NCI-H82 treated with DMSO at 0.1 percent for 48 hours (cell line): ENCODE results near the gene ULK4.

Experiments used
- DNase-seq: peaks from one replicate; lab custom pipeline; 2025; ENCODE audit not compliant: unreplicated experiment; lab: John Stamatoyannopoulos, UW

The ULK4 gene

DNA sequence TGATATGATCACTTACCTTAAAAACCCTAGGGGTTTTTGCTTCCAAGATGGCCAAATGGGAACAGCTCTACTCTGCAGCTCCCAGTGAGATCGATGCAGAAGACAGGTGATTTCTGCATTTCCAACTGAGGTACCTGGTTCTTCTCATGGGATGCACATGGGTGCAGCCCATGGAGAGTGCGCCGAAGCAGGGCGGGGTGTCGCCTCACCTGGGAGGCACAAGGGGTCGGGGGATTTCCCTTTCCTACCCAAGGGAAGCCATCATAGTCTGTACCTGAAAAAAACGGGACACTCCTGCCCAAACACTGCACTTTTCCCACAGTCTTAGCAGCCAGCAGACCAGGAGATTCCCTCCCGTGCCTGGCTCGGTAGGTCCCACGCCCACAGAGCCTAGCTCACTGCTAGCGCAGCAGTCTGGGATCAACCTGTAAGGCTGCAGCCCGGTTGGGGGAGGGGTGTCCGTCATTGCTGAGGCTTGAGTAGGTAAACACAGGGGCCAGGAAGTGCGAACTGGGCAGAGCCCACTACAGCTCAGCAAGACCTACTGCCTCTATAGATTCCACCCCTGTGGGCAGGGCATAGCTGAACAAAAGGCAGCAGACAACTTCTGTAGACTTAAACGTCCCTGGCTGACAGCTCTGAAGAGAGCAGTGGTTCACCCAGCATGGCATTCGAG, 684.0 kb downstream of the ULK4 start:
- DNase-seq, result no peak

DNA sequence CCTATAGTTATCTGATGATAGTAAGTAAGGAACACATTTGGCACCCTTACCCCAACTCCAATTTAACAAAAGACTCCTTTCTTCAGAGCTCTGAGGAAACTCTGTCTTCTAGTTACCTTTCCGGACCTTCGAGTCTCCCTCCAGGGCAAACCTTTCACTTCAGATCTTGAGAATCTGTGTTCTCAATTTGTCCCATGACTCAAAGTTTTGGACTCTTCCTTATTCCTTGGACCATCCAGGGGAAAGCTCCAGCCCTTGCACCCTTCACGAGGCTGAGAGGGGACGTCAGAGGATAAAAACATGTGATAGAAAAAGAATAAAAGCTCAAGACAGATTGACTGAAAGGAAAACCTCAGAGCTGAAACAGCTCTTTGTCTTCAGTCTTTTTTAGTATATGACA, 685.7 kb downstream of the ULK4 start:
- no peak for DNase-seq

DNA sequence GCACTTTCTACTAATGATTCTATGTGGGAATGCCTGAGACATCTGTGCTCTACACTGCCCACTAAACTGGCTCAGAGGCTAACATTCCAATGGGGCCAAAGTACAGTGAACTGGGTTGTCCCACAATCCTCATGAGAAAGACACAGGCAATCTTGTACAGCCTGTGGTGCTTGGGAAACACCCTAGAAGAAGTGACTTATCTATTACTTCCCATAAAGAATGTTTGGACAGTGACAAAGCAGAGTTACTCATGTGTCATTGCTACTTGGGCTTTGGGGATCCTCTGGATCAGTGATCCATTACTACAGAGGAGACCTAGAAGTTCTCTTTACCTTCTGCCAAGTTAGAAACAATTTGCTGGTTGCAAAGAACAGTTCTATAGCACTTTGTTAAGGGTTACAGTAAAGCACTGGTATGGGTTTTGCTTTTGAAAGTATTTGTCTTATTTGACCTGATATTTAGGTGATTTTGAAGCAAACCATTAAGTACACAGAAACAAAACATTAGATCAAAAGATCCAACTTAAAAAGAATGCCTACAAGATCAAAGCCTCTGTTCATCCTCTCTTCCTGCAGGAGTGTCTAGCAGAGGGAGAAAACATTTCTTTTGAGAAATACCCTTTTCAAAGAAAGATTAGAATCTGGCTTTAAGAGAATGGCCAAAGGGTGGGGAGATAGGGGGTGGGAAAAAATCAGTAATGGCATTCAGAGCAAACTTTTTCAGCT, 686.8 kb downstream of the ULK4 start:
- no peak for DNase-seq

DNA sequence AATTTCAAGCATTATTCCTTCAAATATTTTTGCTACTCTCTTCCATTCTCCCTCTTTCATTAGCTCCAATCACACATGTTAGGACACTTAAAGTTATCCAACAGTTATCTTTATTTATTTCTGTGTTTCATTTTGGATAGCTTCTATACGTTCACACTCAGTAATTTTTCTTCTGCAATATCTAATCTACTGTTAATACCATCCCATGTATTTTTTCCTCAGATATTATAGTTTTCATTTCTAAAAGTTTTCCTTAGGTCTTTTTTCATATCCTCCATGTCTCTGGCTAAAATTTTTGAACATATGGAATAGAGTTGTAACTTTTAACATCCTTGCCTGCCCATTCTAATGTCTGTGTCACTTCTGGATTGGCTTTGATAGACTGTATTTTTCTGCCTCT, 689.2 kb downstream of the ULK4 start:
- DNase-seq, result no peak

DNA sequence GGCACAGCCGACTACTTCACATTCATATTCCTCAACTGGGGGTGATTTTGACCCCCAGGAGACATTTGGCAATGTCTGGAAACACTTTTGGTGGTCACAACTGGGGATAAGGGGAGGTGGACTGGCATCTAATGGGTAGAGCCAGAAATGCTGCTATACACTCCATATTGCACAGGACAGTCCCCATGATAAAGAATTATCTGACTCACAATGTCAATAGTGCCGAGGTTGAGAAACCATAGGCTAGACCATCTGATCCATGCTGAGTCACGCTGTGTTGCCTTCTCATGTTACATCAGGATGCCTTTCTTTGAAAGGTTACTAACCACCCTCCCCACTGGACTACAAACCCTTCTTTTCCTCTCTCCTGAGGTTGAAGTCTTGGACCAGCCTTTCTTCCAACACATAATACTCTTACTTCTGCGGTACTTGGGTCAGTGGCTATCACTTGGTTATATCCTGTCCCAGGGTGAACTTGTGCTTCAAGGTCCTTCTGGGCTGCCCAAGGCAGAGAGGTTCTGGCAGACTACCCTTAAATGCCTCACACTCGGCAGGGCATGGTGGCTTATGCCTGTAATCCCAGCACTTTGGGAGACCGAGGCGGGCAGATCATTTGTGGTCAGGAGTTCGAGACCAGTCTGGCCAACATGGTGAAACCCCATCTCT, 693.8 kb downstream of the ULK4 start:
- no peak for DNase-seq

DNA sequence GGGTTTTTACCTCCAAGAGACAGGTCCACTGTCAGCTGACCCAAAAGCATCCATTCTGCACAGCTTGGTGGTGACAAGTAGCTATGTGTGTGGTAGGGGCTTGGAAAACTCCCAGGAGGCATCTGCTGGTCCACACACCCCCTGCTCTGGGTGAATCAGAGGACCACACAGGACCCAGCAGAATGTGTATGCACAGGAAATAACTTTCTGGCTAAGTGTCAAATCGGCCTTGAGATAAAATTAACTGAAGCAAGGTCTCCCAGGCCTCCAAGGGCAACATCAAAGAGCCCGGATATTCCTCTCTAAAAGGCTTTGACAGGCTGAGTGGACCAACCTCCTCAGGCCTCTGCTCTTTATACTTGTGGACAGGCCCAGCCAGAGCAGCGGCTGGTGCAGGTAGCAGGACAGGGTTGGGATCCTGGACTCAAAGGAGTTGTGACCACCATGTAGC, 696.1 kb downstream of the ULK4 start:
- no peak for DNase-seq

DNA sequence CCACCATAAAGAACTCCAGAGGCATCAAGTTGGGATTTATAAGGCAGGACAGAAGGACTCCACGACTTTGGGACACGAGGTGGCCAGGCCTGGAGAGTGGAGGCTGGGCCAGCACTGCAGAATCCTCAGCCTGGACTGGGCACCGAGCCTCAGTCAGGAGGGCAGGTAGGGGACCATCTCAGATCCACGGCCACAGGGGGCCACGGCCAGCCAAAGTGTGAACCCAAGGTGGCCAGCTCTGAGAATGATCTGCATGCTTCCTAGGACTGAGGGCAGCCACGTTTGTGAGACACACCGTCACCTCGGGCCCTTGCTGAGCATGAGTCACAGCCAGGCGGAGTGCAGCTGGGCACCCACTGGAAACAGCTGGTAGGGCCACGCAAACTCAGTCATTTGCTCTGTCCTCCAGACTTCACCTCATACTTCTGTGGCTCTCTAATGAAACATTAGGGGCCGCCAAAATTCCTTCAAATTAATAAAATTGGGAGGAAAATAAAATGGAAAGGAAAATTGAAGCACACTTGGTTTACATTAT, 696.8 kb downstream of the ULK4 start:
- no peak for DNase-seq

DNA sequence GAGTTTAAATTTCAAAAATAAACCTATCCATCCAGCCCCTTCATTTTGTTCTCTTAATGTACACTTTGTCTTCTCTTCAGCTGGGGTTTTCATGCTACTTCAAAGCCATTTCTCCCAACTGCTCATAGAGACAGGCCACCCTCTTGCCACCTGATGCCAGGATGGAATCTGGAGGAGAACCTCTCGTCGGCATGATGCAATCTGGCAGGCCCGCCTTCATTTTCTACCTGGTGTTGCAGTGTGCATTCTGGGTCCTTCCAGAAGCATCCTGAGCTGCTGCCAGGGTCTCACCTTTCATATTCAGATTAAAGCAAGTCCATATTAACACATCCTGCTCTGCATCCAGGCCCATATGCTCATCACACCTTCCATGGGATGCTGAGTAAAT, 701.8 kb downstream of the ULK4 start:
- DNase-seq, result no peak

DNA sequence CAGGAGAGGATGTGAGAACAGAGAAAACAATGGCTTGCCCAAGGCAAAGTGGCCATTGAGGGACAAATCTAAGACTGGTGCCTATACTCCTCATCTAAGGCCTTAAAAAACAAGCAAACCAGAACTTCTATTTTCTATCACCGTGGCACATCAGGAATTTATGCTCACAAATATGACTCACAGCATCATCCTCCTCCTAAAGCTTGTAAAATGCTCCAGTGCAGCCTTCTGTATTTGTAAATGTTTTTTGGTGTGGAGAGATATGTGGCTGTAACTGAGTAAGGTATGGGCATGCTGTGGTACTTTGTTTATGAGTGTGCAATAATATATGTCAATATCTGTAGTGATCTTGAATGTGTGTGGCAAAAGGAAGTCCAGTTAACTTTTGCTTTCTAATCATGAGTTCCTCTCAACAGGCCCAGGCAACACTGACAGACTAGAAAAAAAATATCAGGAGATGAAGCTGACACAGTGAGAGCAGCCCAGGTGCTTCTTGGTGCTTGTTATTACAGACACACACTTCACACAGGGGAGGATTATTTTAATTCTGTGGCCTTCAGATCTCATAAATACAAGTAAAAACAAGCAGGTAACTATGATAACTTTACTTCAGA, 702.3 kb downstream of the ULK4 start:
- DNase-seq, result no peak

DNA sequence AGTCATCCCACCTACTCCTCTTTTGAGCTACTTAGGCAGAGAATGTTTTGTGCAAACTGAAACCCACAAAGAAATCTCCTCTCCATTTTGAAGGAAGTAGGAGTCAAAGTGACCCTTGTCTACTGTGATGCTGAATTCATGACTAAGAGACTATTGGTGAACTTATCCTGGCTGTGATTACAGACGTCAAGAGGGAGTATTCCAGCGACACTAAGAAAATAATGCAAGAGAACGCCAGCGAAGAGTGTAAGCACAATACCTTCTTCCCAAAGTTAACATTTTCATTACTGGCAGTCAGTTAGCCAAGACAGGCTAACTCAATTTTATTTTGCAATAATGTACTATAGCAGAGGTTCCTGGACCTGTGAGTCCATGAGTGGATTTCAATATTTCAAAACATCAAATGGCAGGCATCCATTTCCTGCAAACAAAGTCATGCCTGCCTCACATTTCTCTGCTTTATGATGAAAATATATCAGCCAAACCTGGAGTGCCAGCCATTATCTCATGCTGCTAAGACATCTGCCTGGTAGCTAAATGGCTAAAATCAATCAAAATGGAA, 703.6 kb downstream of the ULK4 start:
- no peak for DNase-seq

DNA sequence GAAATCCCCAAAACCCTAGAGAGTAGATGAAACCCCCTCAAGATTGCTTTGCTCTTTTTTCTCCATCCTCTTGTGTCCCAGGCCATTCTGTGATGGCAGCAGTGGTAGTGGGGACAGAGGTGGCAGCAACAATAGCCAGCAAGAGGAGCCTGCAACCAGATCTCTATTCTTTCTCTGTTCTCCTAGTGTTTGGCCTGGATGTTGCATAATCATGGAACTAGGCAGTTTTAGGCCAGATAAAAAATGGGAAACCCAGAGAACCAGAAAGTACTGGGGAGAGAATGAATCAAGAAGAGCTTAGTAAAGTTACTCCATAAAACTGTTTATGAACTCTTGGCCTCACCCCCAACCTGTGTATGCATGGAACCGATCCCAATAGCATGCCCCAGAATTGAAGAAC, 710.3 kb downstream of the ULK4 start:
- no peak for DNase-seq

DNA sequence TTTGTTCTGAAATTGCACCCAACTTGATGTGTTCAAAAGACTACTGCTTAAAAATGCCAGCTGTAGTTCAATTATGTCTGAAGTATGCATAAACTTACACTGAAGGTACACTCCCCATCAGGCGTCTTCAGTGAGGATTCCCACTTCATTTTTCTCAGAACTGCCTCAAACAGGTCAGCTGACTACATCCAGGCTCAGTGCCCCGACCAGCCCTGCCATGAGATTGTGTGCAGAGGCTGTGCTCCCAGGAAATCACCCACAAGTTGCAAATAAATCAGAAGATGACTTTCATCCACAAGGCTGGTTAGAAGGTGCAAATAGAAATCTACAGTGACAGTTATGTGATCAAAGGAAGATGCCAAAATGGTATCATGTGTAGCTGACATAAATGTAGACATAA, 711.1 kb downstream of the ULK4 start:
- DNase-seq, result no peak

DNA sequence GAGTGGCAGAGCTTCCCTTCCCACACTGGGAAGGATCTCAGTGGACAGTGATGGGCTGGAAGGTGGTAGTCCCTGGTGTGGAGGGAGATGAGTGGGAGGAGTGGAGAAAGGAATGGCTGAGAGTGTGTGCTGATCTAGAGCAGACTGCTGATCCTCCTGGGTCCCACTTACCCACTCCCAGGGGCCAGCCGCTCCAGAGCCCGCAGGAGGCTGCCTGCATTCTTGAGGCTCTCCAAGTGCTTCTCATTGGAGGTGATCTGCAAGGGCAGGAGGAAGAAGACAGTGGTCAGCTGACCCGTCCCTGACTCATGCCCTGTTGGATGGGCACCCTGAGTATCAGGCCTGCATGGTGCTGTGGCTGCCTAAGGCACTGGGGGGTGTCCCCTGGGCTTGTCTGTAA, 712.6 kb downstream of the ULK4 start:
- DNase-seq, result no peak

DNA sequence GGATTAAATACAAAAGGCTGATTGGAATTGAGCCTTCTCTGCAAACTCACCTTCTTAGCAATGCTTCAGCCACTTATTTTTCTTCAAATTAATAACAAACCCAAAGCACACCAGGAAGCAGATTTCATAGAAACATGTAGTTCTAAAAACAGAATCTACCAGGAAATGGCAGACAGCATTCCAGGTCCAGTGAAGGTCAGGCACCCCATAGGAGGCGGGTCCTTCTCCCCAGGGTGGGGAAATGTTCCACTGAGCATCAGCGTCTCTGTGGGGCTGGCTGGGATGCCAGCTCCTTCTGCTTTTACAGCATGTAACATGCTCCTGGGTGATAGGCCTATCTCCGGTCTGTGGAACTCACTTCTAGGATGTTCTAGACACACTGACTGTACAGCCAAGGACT, 713.4 kb downstream of the ULK4 start:
- no peak for DNase-seq

DNA sequence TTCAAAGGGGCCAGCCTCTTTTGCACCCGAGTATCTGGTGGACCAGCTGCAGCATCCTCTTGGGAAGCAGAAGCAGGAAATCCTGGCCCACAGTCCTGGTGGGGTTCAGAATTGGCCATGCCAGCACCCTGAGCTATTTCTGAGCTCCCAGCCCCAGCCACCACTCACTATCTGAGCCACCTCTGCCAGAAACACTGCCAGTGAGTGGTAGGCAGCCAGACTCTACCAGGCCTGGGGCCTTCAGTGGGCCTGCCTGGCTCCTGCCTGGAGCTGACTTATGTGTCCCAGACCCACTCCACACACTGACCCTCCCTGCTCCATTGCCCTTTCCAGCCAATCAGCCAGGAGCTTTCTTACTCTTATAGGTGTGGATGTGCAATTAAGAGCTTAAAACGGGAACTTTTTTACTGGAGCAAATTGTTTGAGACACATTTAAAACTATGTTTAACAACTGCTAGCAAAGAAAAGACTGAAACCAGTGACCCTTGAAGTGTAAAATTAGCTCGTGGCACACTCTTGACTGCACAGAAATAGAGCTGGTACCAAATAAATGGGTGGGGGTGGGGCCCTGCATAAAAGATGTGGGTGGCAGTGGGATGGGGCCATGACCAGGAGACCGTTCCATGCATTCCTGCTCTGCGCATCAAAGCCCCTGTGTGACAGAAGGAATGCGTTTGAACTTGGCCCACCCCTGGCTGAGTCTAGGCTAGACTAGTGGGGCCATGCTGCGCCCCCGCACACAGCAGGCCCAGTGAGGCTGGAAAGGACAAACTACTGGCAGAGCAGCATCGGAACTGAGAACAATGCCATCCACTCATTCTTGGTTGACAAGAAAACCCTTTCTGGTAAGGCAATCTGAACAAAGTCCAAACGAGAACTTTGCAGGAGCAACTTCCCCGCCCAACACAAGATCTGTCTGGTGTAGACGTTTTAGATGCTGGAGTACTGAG, 714.6 kb downstream of the ULK4 start:
- no peak for DNase-seq

DNA sequence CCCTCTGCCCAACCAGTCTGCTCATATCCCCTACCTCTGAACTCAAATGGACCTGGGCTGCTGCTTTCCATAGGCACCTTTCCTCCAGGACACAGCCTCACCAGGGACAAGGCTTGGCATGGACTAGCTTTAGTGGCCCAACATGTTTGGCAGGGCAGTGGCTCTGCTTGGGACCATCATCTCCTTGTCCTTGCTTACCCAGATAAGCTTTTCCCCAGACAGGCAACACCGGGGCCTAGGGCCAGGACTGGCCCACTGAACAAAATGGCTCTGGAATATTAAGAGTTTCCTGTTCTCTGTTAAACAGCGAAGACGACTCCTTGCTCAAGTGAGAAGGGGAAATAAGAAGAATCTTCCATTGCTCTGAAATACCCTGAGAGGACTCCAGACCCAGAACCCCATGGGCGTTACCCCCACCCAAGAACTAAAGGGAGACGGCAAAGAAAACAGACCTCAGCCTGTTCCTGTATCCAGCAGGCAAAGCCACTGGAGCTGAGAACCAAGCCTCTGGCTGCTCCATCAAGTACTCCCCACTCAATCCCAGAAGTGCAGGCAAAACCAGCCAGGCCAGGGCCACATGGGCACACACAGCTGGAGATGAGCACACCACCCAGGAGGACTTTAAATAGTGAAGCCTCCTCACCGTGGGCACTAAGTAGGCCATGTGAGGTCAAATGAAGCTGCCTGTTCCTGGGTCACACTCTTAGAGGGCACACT, 717.1 kb downstream of the ULK4 start:
- DNase-seq, result no peak

DNA sequence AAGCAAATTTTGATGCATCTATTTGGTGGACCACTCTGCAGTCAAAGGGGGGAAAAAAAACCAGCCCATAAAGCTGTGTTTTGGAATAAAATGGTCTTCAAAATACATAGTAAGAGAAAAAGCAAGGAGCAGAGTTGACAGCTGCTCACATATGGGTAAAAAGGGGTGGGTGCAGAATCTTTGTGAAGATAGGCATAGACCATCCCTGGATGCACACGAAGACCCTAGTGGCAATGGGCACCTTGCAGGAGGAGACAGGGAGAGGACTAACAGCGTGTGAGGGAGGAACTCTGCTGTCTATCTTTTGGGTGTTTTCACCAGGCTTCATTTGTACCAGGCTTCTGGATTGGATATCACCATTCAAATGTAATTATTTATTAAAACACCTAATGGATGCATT, 718.7 kb downstream of the ULK4 start:
- DNase-seq, result no peak

DNA sequence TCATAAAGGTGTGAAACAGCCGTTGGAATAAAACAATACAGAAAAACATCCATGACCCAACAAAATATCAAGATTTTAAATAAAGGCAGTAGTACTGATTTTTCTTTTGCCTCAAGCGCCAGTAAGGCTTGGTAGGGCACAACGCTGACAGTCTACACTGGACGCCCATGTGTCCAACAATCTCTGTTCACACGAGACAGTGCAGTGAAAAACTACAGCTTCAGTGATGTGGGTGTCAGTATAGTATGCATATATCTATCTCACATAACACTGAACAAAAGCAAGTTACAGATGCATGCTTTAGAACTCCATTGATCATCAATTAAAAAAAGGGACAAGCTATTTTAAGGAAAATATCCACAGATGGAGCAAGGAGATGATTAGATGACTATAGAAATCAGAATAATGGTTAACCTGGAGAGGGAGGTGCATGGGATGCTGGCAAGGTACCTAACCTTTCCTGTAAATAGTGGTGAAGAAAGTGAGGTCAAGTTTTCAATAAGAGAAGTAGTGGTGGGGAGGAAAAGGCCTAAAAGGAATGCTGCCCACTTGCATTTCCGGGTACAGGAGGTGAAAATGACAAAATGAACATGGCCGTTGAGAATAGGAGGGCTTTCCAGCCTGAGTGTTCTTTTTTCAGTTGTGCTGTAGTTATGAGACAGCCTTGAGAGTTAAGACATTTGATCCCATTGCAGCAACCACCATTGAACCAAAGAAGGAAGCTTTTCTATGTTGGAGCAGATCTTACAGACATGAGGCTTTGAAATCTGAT, 719.9 kb downstream of the ULK4 start:
- no peak for DNase-seq

DNA sequence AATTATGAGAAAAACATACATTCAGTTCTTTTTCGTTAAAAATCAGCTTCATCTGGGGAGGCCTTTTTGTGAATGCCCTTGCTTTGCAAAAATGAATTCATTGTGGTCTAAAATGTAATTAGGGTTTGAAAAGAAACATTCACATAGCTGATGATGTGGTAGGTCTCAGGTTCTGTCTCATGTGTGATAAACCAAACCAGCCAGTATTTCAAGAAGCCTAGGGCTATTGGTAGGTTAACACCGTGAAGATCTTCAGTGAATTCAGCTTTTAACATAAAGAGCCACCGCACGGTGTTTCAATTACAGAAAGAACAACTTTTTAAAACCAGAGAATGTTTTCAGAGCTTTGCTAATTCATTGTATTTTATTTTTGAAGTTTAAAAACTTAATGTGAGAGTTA, 720.7 kb downstream of the ULK4 start:
- DNase-seq, result no peak
